MM.1S (cell line): ENCODE data around the gene TARDBP.
A peak's percentile ranks its signal among the peaks of the same experiment; 100 is the strongest.

Source experiments
- DNase-seq: peaks from one replicate; pipeline ENCODE4 v3.0.0-alpha.2; 2015
- H2AFZ ChIP-seq: fragments of 300-600 bp; sonication (generic); 2 replicates; pipeline ENCODE4 v1.6.0; 2016; ENCODE audit warnings: antibody characterized with exemption, low read length
- H3F3A ChIP-seq: fragments of 300-600 bp; sonication (generic); 2 replicates; pipeline ENCODE4 v1.6.1; 2016; ENCODE audit warnings: mild to moderate bottlenecking, antibody characterized with exemption, low read length, moderate library complexity, mixed read lengths; ENCODE audit not compliant: insufficient read depth
- H3K27ac ChIP-seq: fragments of 300-600 bp; sonication (generic); 2 replicates; pipeline ENCODE4 v1.5.1; 2016; ENCODE audit warnings: mild to moderate bottlenecking, low read length
- H3K27me3 ChIP-seq: fragments of 300-600 bp; sonication (generic); replicated peaks from 2 replicates; pipeline ENCODE4 v1.6.0; 2016; ENCODE audit warnings: low read length; ENCODE audit not compliant: insufficient read depth
- H3K36me3 ChIP-seq: fragments of 300-600 bp; sonication (generic); replicated peaks from 2 replicates; pipeline ENCODE4 v1.6.1; 2016; ENCODE audit warnings: mild to moderate bottlenecking, low read length, mixed read lengths; ENCODE audit not compliant: insufficient read depth
- H3K4me1 ChIP-seq: fragments of 300-600 bp; sonication (generic); 2 replicates; pipeline ENCODE4 v1.6.1; 2016; ENCODE audit warnings: low read length, mixed read lengths
- H3K4me2 ChIP-seq: fragments of 300-600 bp; sonication (generic); 2 replicates; pipeline ENCODE4 v1.6.0; 2016; ENCODE audit warnings: low read depth, low read length
- H3K4me3 ChIP-seq: fragments of 300-600 bp; sonication (generic); 2 replicates; pipeline ENCODE4 v1.5.1; 2016; ENCODE audit warnings: low read length, mixed read lengths
- H3K79me2 ChIP-seq: fragments of 300-600 bp; sonication (generic); 2 replicates; pipeline ENCODE4 v1.6.1; 2016; ENCODE audit warnings: mixed run types, low read length, mixed read lengths
- H3K9ac ChIP-seq: fragments of 300-600 bp; sonication (generic); 2 replicates; pipeline ENCODE4 v1.6.1; 2016; ENCODE audit warnings: low read length, mixed read lengths
- H3K9me2 ChIP-seq: fragments of 300-600 bp; sonication (generic); replicated peaks from 2 replicates; pipeline ENCODE4 v1.6.1; 2016; ENCODE audit warnings: mild to moderate bottlenecking, low read length, mixed read lengths; ENCODE audit not compliant: insufficient read depth
- H3K9me3 ChIP-seq: fragments of 300-600 bp; sonication (generic); replicated peaks from 2 replicates; pipeline ENCODE4 v1.6.1; 2016; ENCODE audit warnings: mild to moderate bottlenecking, low read length, mixed read lengths; ENCODE audit not compliant: insufficient read depth
- H4K20me1 ChIP-seq: fragments of 300-600 bp; sonication (generic); 2 replicates; pipeline ENCODE4 v1.6.1; 2016; ENCODE audit warnings: mild to moderate bottlenecking, low read length, moderate library complexity, mixed read lengths; ENCODE audit not compliant: insufficient read depth
- CTCF ChIP-seq: fragments of 300-600 bp; sonication (generic); IDR thresholded peaks from 2 replicates; pipeline ENCODE4 v1.5.1; 2016; ENCODE audit warnings: antibody characterized with exemption, low read length, mixed read lengths
- EZH2 ChIP-seq: fragments of 300-600 bp; sonication (generic); optimal IDR thresholded peaks from 2 replicates; pipeline ENCODE3; 2017; ENCODE audit warnings: low read depth, mild to moderate bottlenecking, antibody characterized with exemption, low read length, mixed read lengths
- EZH2phosphoT487 ChIP-seq: fragments of 300-600 bp; sonication (generic); IDR thresholded peaks from 2 replicates; pipeline ENCODE4 v1.6.1; 2018; ENCODE audit warnings: antibody characterized with exemption, low read length

Gene TARDBP

GRCh38 chr1:11012260-11013159 is at the start of gene TARDBP:
Gene TARDBP (plus strand): TSS chr1:11012654. CDS start chr1:11013728, 1,074 bp downstream.
- Histone ChIP-seq H3K9ac (peak within 1 kb of the TSS; percentile 99), H3K27me3 (no peaks in the 10 kb centered on the region), H3K4me1 (peaks cover 8% of the 10 kb centered on the region; the same call in 1 of the 2 replicates), H3K79me2 (peaks cover 48% of the 10 kb centered on the region), H3K4me2 (peak within 1 kb of the TSS; percentile 95), H4K20me1 (peaks cover 28% of the 10 kb centered on the region), H3K27ac (peak within 1 kb of the TSS; percentile 84), H3K9me2 (no peaks in the 10 kb centered on the region), H3K4me3 (peak within 1 kb of the TSS; percentile 99), H3K36me3 (peaks cover 22% of the 10 kb centered on the region; the same call in 1 of the 2 replicates), H3K9me3 (no peaks in the 10 kb centered on the region), H3F3A (0 out of 2 replicates have a peak, but pooled peaks cover 2% of the 10 kb centered on the region), H2AFZ (peak within 1 kb of the TSS; percentile 96)
- DNase-seq, result peak; percentile 92
- TF ChIP-seq EZH2phosphoT487, result no peak
- TF ChIP-seq EZH2, result no peak
- no peak for TF ChIP-seq CTCF

- Histone ChIP-seq H3K9me3 (no peaks in the 10 kb centered on the region), H3K27me3 (peaks cover 6% of the 10 kb centered on the region), H3K9me2 (no peaks in the 10 kb centered on the region), H3K9ac (no peak overlapping the region), H3K4me1 (peaks cover 17% of the 10 kb centered on the region), H2AFZ (no peak overlapping the region), H3K36me3 (no peaks in the 10 kb centered on the region), H3K4me2 (no peak overlapping the region), H3K27ac (no peak overlapping the region), H3K79me2 (no peaks in the 10 kb centered on the region), H4K20me1 (no peaks in the 10 kb centered on the region), H3K4me3 (no peak overlapping the region), H3F3A (no peaks in the 10 kb centered on the region)
- TF ChIP-seq EZH2phosphoT487 (no peak), CTCF (no peak), EZH2 (no peak)
- DNase-seq, result no peak
Measured at GRCh38 chr1:10965546-10966226, 46.8 kb upstream of the TARDBP start.

- H3K36me3 ChIP-seq, result no peaks in the 10 kb centered on the region
- no peak overlapping the region for H3K4me3 ChIP-seq
- no peaks in the 10 kb centered on the region; the same call in none of the 2 replicates for H3K27me3 ChIP-seq
- no peaks in the 10 kb centered on the region for H3K9me2 ChIP-seq
- no peak overlapping the region for H2AFZ ChIP-seq
- no peak overlapping the region for H3K4me2 ChIP-seq
- H3K4me1 ChIP-seq, result peaks cover 17% of the 10 kb centered on the region
- no peak for DNase-seq
- H3F3A ChIP-seq, result no peaks in the 10 kb centered on the region
- H3K9ac ChIP-seq, result no peak overlapping the region
- no peak overlapping the region for H3K27ac ChIP-seq
- no peaks in the 10 kb centered on the region for H3K9me3 ChIP-seq
- H3K79me2 ChIP-seq, result no peaks in the 10 kb centered on the region
- TF ChIP-seq EZH2 (no peak), EZH2phosphoT487 (no peak), CTCF (no peak)
- H4K20me1 ChIP-seq, result no peaks in the 10 kb centered on the region
Measured at GRCh38 chr1:10967090-10967489, 45.4 kb upstream of the TARDBP start.
